ENCODE measurements around the gene NFASC. TPM values are rescaled to one million over a fixed set of nuclear protein-coding genes. Genes with fewer than 3 reads are reported as not detected.

NFASC gene
- total and polyA plus RNA-seq, 2 experiments from 2014 or later, result 0.75 to 2.2 TPM

GRCh38 chr1:205017766-205018165, 147.1 kb downstream of the NFASC start:
- Histone ChIP-seq H3K27ac (no peak overlapping the region), H4K20me1 (ENCODE audit: insufficient read depth, poor library complexity, severe bottlenecking) (no peaks in the 10 kb centered on the region), H3K9me2 (replicated peaks; ENCODE audit: insufficient read depth) (no peaks in the 10 kb centered on the region), H3K4me2 (no peak overlapping the region), H2AFZ (no peak overlapping the region), H3K79me2 (no peaks in the 10 kb centered on the region), H3K4me1 (ENCODE audit: insufficient read depth) (peaks cover 4% of the 10 kb centered on the region), H3K36me3 (replicated peaks; ENCODE audit: insufficient read depth, low read depth) (no peaks in the 10 kb centered on the region), H3K9me3 (ENCODE audit: low read depth) (no peaks in the 10 kb centered on the region), H3K4me3 (no peak overlapping the region), H3K27me3 (peaks cover 9% of the 10 kb centered on the region)
- WGBS (ENCODE audit: low lambda C conversion rate, missing lambda C conversion rate), result 85% methylated on average over 7 of the region's 7 CpGs
- no peak for TF ChIP-seq EZH2 (IDR thresholded peaks at IDR 0.05; ENCODE audit: borderline replicate concordance)
- TF ChIP-seq EZH2phosphoT487 (IDR thresholded peaks at IDR 0.05; ENCODE audit: low read depth, severe bottlenecking, unreplicated experiment), result no peak
- no peak for TF ChIP-seq CTCF (IDR thresholded peaks at IDR 0.05; ENCODE audit: poor library complexity)
- no peak for DNase-seq (ENCODE audit: low spot score)

DNA sequence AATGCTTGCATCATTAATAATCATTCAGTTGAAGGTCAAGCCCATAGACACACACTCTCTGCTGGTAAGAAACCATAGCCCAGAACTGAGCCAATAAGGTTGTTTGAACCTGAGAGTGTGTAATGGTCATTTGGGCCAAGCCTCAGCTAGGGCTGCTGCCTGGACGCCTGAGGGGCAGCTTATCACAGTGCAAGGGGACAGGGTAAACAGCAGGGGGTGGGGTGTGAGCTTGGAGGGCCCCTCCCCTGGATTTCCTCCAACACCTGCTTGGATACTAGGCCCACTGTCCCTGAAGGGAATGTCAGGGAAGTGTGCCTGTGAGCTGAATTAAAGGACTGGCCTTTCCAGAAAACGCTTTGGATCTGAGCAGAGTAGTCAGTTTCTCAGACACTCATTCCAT, 147.7 kb downstream of the NFASC start:
- DNase-seq (ENCODE audit: low spot score), result no peak
- no peak overlapping the region for H2AFZ ChIP-seq
- no peaks in the 10 kb centered on the region for H3K36me3 ChIP-seq (replicated peaks; ENCODE audit: insufficient read depth, low read depth)
- no peaks in the 10 kb centered on the region for H3K9me2 ChIP-seq (replicated peaks; ENCODE audit: insufficient read depth)
- peaks cover 4% of the 10 kb centered on the region for H3K4me1 ChIP-seq (ENCODE audit: insufficient read depth)
- H3K4me3 ChIP-seq, result no peak overlapping the region
- WGBS (ENCODE audit: low lambda C conversion rate, missing lambda C conversion rate), result 62% methylated on average over 2 of the region's 2 CpGs
- H3K27ac ChIP-seq, result no peak overlapping the region
- peaks cover 9% of the 10 kb centered on the region for H3K27me3 ChIP-seq
- H3K9me3 ChIP-seq (ENCODE audit: low read depth), result no peaks in the 10 kb centered on the region
- no peaks in the 10 kb centered on the region for H4K20me1 ChIP-seq (ENCODE audit: insufficient read depth, poor library complexity, severe bottlenecking)
- no peak overlapping the region for H3K4me2 ChIP-seq
- no peaks in the 10 kb centered on the region for H3K79me2 ChIP-seq
- TF ChIP-seq CTCF (IDR thresholded peaks at IDR 0.05; ENCODE audit: poor library complexity) (no peak), EZH2phosphoT487 (IDR thresholded peaks at IDR 0.05; ENCODE audit: low read depth, severe bottlenecking, unreplicated experiment) (no peak), EZH2 (IDR thresholded peaks at IDR 0.05; ENCODE audit: borderline replicate concordance) (no peak)

GRCh38 chr1:205020466-205020865, 149.8 kb downstream of the NFASC start:
- H3K9me3 ChIP-seq (ENCODE audit: low read depth), result no peaks in the 10 kb centered on the region
- H3K27ac ChIP-seq, result no peak overlapping the region
- H2AFZ ChIP-seq, result no peak overlapping the region
- no peak for DNase-seq (ENCODE audit: low spot score)
- no peak overlapping the region for H3K4me2 ChIP-seq
- peaks cover 9% of the 10 kb centered on the region for H3K27me3 ChIP-seq
- H3K79me2 ChIP-seq, result no peaks in the 10 kb centered on the region
- no peak overlapping the region for H3K4me3 ChIP-seq
- no peaks in the 10 kb centered on the region for H4K20me1 ChIP-seq (ENCODE audit: insufficient read depth, poor library complexity, severe bottlenecking)
- TF ChIP-seq EZH2 (IDR thresholded peaks at IDR 0.05; ENCODE audit: borderline replicate concordance) (no peak), EZH2phosphoT487 (IDR thresholded peaks at IDR 0.05; ENCODE audit: low read depth, severe bottlenecking, unreplicated experiment) (no peak), CTCF (IDR thresholded peaks at IDR 0.05; ENCODE audit: poor library complexity) (no peak)
- no peaks in the 10 kb centered on the region for H3K36me3 ChIP-seq (replicated peaks; ENCODE audit: insufficient read depth, low read depth)
- no peaks in the 10 kb centered on the region for H3K4me1 ChIP-seq (ENCODE audit: insufficient read depth)
- no peaks in the 10 kb centered on the region for H3K9me2 ChIP-seq (replicated peaks; ENCODE audit: insufficient read depth)
- WGBS (ENCODE audit: low lambda C conversion rate, missing lambda C conversion rate), result 96% methylated on average over 9 of the region's 9 CpGs

DNA sequence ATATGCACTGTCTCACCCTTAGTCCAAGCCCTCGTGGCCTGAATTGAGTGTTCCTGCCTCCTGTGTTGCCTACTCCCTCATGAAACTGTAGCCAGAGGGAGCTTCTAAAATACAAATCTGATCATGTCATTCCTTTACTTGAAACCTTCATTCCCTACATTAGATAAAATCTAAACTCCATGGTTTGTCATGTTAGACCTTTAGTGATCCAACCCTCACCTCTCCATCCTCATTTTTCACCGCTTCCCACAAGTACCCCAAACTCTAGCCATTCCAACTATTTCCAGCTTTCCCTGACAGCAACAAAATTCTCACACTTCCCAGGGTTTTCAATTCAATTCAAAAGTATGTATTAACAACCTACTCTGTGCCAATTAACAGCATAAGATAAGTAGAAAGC, 154.0 kb downstream of the NFASC start:
- Histone ChIP-seq H2AFZ (no peak overlapping the region), H3K4me3 (no peak overlapping the region), H3K27me3 (peaks cover 2% of the 10 kb centered on the region), H3K36me3 (replicated peaks; ENCODE audit: insufficient read depth, low read depth) (no peaks in the 10 kb centered on the region), H4K20me1 (ENCODE audit: insufficient read depth, poor library complexity, severe bottlenecking) (no peaks in the 10 kb centered on the region), H3K79me2 (no peaks in the 10 kb centered on the region), H3K9me3 (ENCODE audit: low read depth) (no peaks in the 10 kb centered on the region), H3K27ac (no peak overlapping the region), H3K4me2 (no peak overlapping the region), H3K9me2 (replicated peaks; ENCODE audit: insufficient read depth) (no peaks in the 10 kb centered on the region), H3K4me1 (ENCODE audit: insufficient read depth) (no peaks in the 10 kb centered on the region)
- TF ChIP-seq EZH2 (IDR thresholded peaks at IDR 0.05; ENCODE audit: borderline replicate concordance) (no peak), EZH2phosphoT487 (IDR thresholded peaks at IDR 0.05; ENCODE audit: low read depth, severe bottlenecking, unreplicated experiment) (no peak), CTCF (IDR thresholded peaks at IDR 0.05; ENCODE audit: poor library complexity) (no peak)
- 90% methylated on average over 2 of the region's 2 CpGs for WGBS (ENCODE audit: low lambda C conversion rate, missing lambda C conversion rate)
- no peak for DNase-seq (ENCODE audit: low spot score)

All from hepatocyte (in vitro differentiated cells).